ENCODE measurements around the gene RUVBL1.

DNA sequence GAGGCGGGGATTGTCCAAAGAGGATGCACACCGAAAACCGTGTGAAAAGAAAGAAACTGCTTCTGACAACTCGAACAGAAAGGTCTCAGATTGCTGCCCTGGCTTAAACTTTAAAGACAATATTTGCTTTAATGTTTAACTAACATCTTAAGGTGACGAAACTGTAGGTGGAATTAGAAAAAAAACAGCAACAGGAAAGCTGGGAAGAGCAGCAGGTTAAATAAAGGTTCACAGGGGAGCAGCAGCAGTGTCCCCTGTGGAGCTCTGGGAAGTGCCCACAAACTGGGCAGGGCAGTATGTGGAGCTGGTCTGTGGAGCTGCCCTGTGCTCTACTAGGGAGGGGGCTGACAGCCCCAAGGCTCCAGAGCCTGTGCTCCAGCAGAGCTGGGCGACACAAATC lies 25.4 kb downstream of the RUVBL1 start:
- TF ChIP-seq, protein P1, sequence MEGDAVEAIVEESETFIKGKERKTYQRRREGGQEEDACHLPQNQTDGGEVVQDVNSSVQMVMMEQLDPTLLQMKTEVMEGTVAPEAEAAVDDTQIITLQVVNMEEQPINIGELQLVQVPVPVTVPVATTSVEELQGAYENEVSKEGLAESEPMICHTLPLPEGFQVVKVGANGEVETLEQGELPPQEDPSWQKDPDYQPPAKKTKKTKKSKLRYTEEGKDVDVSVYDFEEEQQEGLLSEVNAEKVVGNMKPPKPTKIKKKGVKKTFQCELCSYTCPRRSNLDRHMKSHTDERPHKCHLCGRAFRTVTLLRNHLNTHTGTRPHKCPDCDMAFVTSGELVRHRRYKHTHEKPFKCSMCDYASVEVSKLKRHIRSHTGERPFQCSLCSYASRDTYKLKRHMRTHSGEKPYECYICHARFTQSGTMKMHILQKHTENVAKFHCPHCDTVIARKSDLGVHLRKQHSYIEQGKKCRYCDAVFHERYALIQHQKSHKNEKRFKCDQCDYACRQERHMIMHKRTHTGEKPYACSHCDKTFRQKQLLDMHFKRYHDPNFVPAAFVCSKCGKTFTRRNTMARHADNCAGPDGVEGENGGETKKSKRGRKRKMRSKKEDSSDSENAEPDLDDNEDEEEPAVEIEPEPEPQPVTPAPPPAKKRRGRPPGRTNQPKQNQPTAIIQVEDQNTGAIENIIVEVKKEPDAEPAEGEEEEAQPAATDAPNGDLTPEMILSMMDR (IDR thresholded peaks at IDR 0.05; ENCODE audit: low read depth, low read length): no peak
- no peak for TF ChIP-seq EZH2phosphoT487 (IDR thresholded peaks at IDR 0.05; ENCODE audit: low read depth)
